NT2/D1 (cell line): Measurements from ENCODE around the gene SERTAD2.

Experiments used
- SUZ12 ChIP-seq: IDR thresholded peaks from 2 replicates; pipeline ENCODE4 v1.6.1; 2011; ENCODE audit not compliant: insufficient read length, insufficient read depth; ENCODE audit errors: extremely low read depth
- YY1 ChIP-seq: IDR thresholded peaks from 2 replicates; pipeline ENCODE4 v1.6.1; 2011; ENCODE audit not compliant: insufficient read length, insufficient read depth
- ZNF274 ChIP-seq: IDR thresholded peaks from 2 replicates; pipeline ENCODE4 v1.6.1; 2011; ENCODE audit warnings: mild to moderate bottlenecking, low read depth, low read length

- no peak for TF ChIP-seq YY1
- TF ChIP-seq SUZ12 = no peak
- TF ChIP-seq ZNF274 = no peak
Observed at GRCh38 chr2:64613276-64613675, 40.4 kb downstream of the SERTAD2 start.
